ENCODE data around the gene STARD9.

STARD9 gene

GRCh38 chr15:42603978-42604377, 28.6 kb downstream of the STARD9 start:
- TF ChIP-seq CTCF (IDR thresholded peaks at IDR 0.05; ENCODE audit: borderline replicate concordance, control extremely low read depth, extremely low read depth, insufficient read depth, missing control alignments), result no peak
- in situ Hi-C loops (cut with MboI; ENCODE audit: low sequenced_read_pairs, unreplicated experiment), result no loop called here

GRCh38 chr15:42604894-42605744, 29.7 kb downstream of the STARD9 start:
- no peak for TF ChIP-seq CTCF (IDR thresholded peaks at IDR 0.05; ENCODE audit: borderline replicate concordance, control extremely low read depth, extremely low read depth, insufficient read depth, missing control alignments)
- in situ Hi-C loops (cut with MboI; ENCODE audit: low sequenced_read_pairs, unreplicated experiment), result no loop called here
- DNase-seq (ENCODE audit: low spot score), result peak; percentile 53

More at GRCh38 chr15:42603978-42604377, 28.6 kb downstream of the STARD9 start:
- DNase-seq (ENCODE audit: low spot score), result no peak

DNA sequence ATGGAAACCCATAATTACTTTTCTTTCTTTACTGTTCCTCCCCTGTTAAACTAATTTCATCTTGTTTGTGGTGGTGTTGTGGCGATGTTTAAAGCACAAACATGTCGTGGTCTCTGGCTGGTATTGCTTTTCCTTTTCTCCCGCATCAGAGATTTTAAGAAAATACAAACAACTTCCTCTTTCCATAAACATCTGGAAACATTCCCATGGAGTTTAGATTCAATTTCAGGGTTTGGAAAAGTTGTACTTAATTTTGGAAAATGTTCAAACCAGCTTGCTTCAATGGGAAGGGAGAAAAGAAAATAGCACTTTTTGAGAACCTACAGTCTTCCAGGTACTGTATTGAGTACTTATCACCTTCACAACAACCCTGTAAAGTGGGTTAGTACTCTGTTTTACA, 30.4 kb downstream of the STARD9 start:
- in situ Hi-C loops (cut with MboI; ENCODE audit: low sequenced_read_pairs, unreplicated experiment), result no loop called here

DNA sequence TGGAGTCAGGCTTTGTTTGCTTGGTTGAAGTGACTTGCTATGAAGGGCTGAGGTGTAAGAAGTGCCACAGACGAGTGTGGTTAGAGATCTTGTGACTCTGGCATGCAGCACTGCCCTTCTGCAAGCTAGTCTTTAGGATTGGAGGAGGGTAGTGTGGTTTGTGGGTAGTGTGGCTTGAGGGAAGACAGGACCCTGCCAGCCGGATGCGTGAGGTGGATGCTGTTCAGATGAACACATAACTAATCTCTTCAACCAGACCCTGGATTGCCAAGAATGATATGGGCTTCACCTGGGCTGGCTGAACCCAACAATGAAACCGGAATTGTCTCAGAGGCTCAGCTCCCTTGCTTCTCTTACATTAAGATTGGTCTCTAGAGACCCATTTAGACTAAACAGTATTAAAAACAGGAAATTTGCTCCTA, 32.7 kb downstream of the STARD9 start:
- in situ Hi-C loops (cut with MboI; ENCODE audit: low sequenced_read_pairs, unreplicated experiment), result no loop called here
- DNase-seq (ENCODE audit: low spot score), result no peak
- no peak for TF ChIP-seq CTCF (IDR thresholded peaks at IDR 0.05; ENCODE audit: borderline replicate concordance, control extremely low read depth, extremely low read depth, insufficient read depth, missing control alignments)

More for the DNA sequence above, 30.4 kb downstream of the STARD9 start:
- TF ChIP-seq CTCF (IDR thresholded peaks at IDR 0.05; ENCODE audit: borderline replicate concordance, control extremely low read depth, extremely low read depth, insufficient read depth, missing control alignments), result no peak
- no peak for DNase-seq (ENCODE audit: low spot score)

GRCh38 chr15:42608752-42609488, 33.5 kb downstream of the STARD9 start:
- TF ChIP-seq CTCF (IDR thresholded peaks at IDR 0.05; ENCODE audit: borderline replicate concordance, control extremely low read depth, extremely low read depth, insufficient read depth, missing control alignments), result no peak
- no peak for DNase-seq (ENCODE audit: low spot score)
- in situ Hi-C loops (cut with MboI; ENCODE audit: low sequenced_read_pairs, unreplicated experiment), result no loop called here

DNA sequence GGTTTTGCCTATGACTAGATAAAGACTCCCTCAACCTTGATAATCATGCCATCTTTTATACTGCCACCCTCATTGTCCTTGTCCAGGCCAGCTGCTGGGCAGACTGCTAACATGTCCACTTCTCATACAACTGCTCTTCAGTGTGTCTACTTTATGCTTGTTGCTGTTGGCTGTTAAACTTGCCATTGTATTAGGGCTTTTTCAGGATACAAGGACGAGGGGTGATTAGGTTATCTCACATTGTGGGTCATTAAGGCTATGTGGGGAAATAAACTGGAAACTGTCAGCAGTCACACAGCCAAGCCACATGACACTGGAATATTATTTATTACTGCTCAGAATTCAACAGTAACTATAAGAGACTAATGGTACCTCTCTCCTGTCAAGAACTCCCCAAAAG, 36.1 kb downstream of the STARD9 start:
- no peak for TF ChIP-seq CTCF (IDR thresholded peaks at IDR 0.05; ENCODE audit: borderline replicate concordance, control extremely low read depth, extremely low read depth, insufficient read depth, missing control alignments)
- in situ Hi-C loops (cut with MboI; ENCODE audit: low sequenced_read_pairs, unreplicated experiment), result no loop called here

More for the DNA sequence above, 36.1 kb downstream of the STARD9 start:
- no peak for DNase-seq (ENCODE audit: low spot score)

Data from GM13976 (cell line).